ENCODE results near the gene USP17L15. TPM values are rescaled to one million over a fixed set of nuclear protein-coding genes. Genes with fewer than 3 reads are reported as not detected.
"Not testable (repeated sequence)": the region's sequence is repeated elsewhere in the genome, so short reads cannot be mapped to it uniquely, and the experiment has no call there.

Gene USP17L15
- total and polyA plus RNA-seq, 9 of the 15 experiments (the other 6 are each of a cell fraction or from before 2014, with no cell fraction given) = not detected

GRCh38 chr4:9238461-9238860, 4.3 kb downstream of the USP17L15 start:
- POLR2A ChIA-PET; BruUV-seq (replicated peaks); FAIRE-seq: not testable (repeated sequence)

GRCh38 chr4:9243579-9243978, 9.4 kb downstream of the USP17L15 start, which contains the start of gene USP17L17:
USP17L17 (plus strand) TSS chr4:9243879; CDS start chr4:9243879, 0 bp downstream.
- H3K27me3 ChIP-seq (ENCODE audit: control insufficient read depth in 2 of 2, insufficient read depth in 2 of 2, low read length in 2 of 2); DNase-seq (ENCODE audit: extremely low read depth in 1 of 4, low spot score in 3 of 4); ATAC-seq; H3K4me2 ChIP-seq (ENCODE audit: insufficient read depth, low read length); H3K9me1 ChIP-seq (ENCODE audit: control insufficient read depth, insufficient read depth, low read length); H3K27ac ChIP-seq (ENCODE audit: extremely low read depth, low read depth, low read length); H4K20me1 ChIP-seq (replicated peaks; ENCODE audit: control insufficient read depth, insufficient read depth, low read length); H3K79me2 ChIP-seq (ENCODE audit: control insufficient read depth, insufficient read depth, low read length); intact Hi-C loops (cut with micrococcal nuclease); H3K9me3 ChIP-seq (replicated peaks; ENCODE audit: control insufficient read depth, insufficient read depth, low read depth, low read length); H3K36me3 ChIP-seq (ENCODE audit: control insufficient read depth, insufficient read depth, low read length); H2AFZ ChIP-seq (ENCODE audit: low read depth, low read length); H3K4me1 ChIP-seq (replicated peaks in 1 of 2; ENCODE audit: control insufficient read depth in 2 of 2, insufficient read depth in 2 of 2, low read length in 2 of 2); FAIRE-seq; POLR2A ChIA-PET; H3K4me3 ChIP-seq; CTCF ChIA-PET (ENCODE audit: low intra/inter-chr PET ratio); H3K9ac ChIP-seq (ENCODE audit: insufficient read depth in 1 of 2, low read depth in 2 of 2, low read length in 2 of 2); BruUV-seq (replicated peaks): not testable (repeated sequence)
- in situ Hi-C loops (cut with MboI) = loop anchor here (10.0 kb wide), 1 partner anchor 131 kb away; no protein-coding TSS in a partner anchor
- WGBS (ENCODE audit: insufficient coverage, low coverage, missing lambda C conversion rate) = 3% methylated on average over 5 of the region's 14 CpGs

More at GRCh38 chr4:9238461-9238860, 4.3 kb downstream of the USP17L15 start:
- H3K27ac ChIP-seq (ENCODE audit: extremely low read depth, low read depth, low read length); H3K4me1 ChIP-seq (replicated peaks in 1 of 2; ENCODE audit: control insufficient read depth in 2 of 2, insufficient read depth in 2 of 2, low read length in 2 of 2); ATAC-seq; in situ Hi-C loops (cut with MboI); H3K9me1 ChIP-seq (ENCODE audit: control insufficient read depth, insufficient read depth, low read length); H3K9ac ChIP-seq (ENCODE audit: insufficient read depth in 1 of 2, low read depth in 2 of 2, low read length in 2 of 2); H3K79me2 ChIP-seq (ENCODE audit: control insufficient read depth, insufficient read depth, low read length); CTCF ChIA-PET (ENCODE audit: low intra/inter-chr PET ratio); H2AFZ ChIP-seq (ENCODE audit: low read depth, low read length); H3K27me3 ChIP-seq (ENCODE audit: control insufficient read depth in 2 of 2, insufficient read depth in 2 of 2, low read length in 2 of 2); H3K4me3 ChIP-seq; H4K20me1 ChIP-seq (replicated peaks; ENCODE audit: control insufficient read depth, insufficient read depth, low read length); H3K36me3 ChIP-seq (ENCODE audit: control insufficient read depth, insufficient read depth, low read length); intact Hi-C loops (cut with micrococcal nuclease); DNase-seq (ENCODE audit: extremely low read depth in 1 of 4, low spot score in 3 of 4); H3K4me2 ChIP-seq (ENCODE audit: insufficient read depth, low read length); H3K9me3 ChIP-seq (replicated peaks; ENCODE audit: control insufficient read depth, insufficient read depth, low read depth, low read length): not testable (repeated sequence)
- 0% methylated on average over 3 of the region's 12 CpGs for WGBS (ENCODE audit: insufficient coverage, low coverage, missing lambda C conversion rate)

GRCh38 chr4:9247953-9248680, 13.9 kb downstream of the USP17L15 start, which contains the start of gene USP17L18:
USP17L18 (plus strand) TSS chr4:9248630; CDS start chr4:9248630, 0 bp downstream.
- CTCF ChIA-PET (ENCODE audit: low intra/inter-chr PET ratio); intact Hi-C loops (cut with micrococcal nuclease): not testable (repeated sequence)
- FAIRE-seq = peak; percentile 46

GRCh38 chr4:9253078-9253477, 18.9 kb downstream of the USP17L15 start, which contains the start of gene USP17L19:
USP17L19 (plus strand) TSS chr4:9253378; CDS start chr4:9253378, 0 bp downstream.
- DNase-seq (ENCODE audit: extremely low read depth in 1 of 4, low spot score in 3 of 4); H3K79me2 ChIP-seq (ENCODE audit: control insufficient read depth, insufficient read depth, low read length); POLR2A ChIA-PET; H3K4me3 ChIP-seq; H3K9me1 ChIP-seq (ENCODE audit: control insufficient read depth, insufficient read depth, low read length); H3K36me3 ChIP-seq (ENCODE audit: control insufficient read depth, insufficient read depth, low read length); BruUV-seq (replicated peaks); FAIRE-seq; H3K9me3 ChIP-seq (replicated peaks; ENCODE audit: control insufficient read depth, insufficient read depth, low read depth, low read length); intact Hi-C loops (cut with micrococcal nuclease); H3K27me3 ChIP-seq (ENCODE audit: control insufficient read depth in 2 of 2, insufficient read depth in 2 of 2, low read length in 2 of 2); H3K27ac ChIP-seq (ENCODE audit: extremely low read depth, low read depth, low read length); H2AFZ ChIP-seq (ENCODE audit: low read depth, low read length); H3K9ac ChIP-seq (ENCODE audit: insufficient read depth in 1 of 2, low read depth in 2 of 2, low read length in 2 of 2); CTCF ChIA-PET (ENCODE audit: low intra/inter-chr PET ratio); H4K20me1 ChIP-seq (replicated peaks; ENCODE audit: control insufficient read depth, insufficient read depth, low read length); ATAC-seq; H3K4me1 ChIP-seq (replicated peaks in 1 of 2; ENCODE audit: control insufficient read depth in 2 of 2, insufficient read depth in 2 of 2, low read length in 2 of 2); H3K4me2 ChIP-seq (ENCODE audit: insufficient read depth, low read length): not testable (repeated sequence)
- no CpG with 5 or more reads among the region's 13 CpGs for WGBS (ENCODE audit: insufficient coverage, low coverage, missing lambda C conversion rate)
- in situ Hi-C loops (cut with MboI) = loop anchor here (25.0 kb wide), 1 partner anchor 266 kb away; no protein-coding TSS in a partner anchor

More at GRCh38 chr4:9247953-9248680, 13.9 kb downstream of the USP17L15 start, which contains the start of gene USP17L18:
- BruUV-seq (replicated peaks); H3K4me1 ChIP-seq (replicated peaks in 1 of 2; ENCODE audit: control insufficient read depth in 2 of 2, insufficient read depth in 2 of 2, low read length in 2 of 2); H3K9me1 ChIP-seq (ENCODE audit: control insufficient read depth, insufficient read depth, low read length); H3K4me3 ChIP-seq; POLR2A ChIA-PET; H3K9me3 ChIP-seq (replicated peaks; ENCODE audit: control insufficient read depth, insufficient read depth, low read depth, low read length); H3K36me3 ChIP-seq (ENCODE audit: control insufficient read depth, insufficient read depth, low read length); ATAC-seq; H3K4me2 ChIP-seq (ENCODE audit: insufficient read depth, low read length); H3K27me3 ChIP-seq (ENCODE audit: control insufficient read depth in 2 of 2, insufficient read depth in 2 of 2, low read length in 2 of 2); H3K9ac ChIP-seq (ENCODE audit: insufficient read depth in 1 of 2, low read depth in 2 of 2, low read length in 2 of 2); H4K20me1 ChIP-seq (replicated peaks; ENCODE audit: control insufficient read depth, insufficient read depth, low read length); H2AFZ ChIP-seq (ENCODE audit: low read depth, low read length); H3K79me2 ChIP-seq (ENCODE audit: control insufficient read depth, insufficient read depth, low read length); DNase-seq (ENCODE audit: extremely low read depth in 1 of 4, low spot score in 3 of 4); H3K27ac ChIP-seq (ENCODE audit: extremely low read depth, low read depth, low read length): not testable (repeated sequence)
- in situ Hi-C loops (cut with MboI) = loop anchor here (10.0 kb wide), 1 partner anchor 127 kb away; no protein-coding TSS in a partner anchor
- 2% methylated on average over 11 of the region's 26 CpGs for WGBS (ENCODE audit: insufficient coverage, low coverage, missing lambda C conversion rate)
